ENCODE measurements around the gene CENPP.

GRCh38 chr9:92535940-92536850 lies 210.4 kb downstream of the CENPP start, which contains the start of gene ECM2:
- TF ChIP-seq POLR2A (IDR thresholded peaks at IDR 0.05) (no peak), POLR2AphosphoS5 (IDR thresholded peaks at IDR 0.05) (no peak), CTCF (IDR thresholded peaks at IDR 0.05) (no peak)

Data from suprapubic skin (tissue), 4 donors.